NCI-H1048 (cell line): ENCODE data around the gene ANKRD35.
"Not testable (repeated sequence)": the region's sequence is repeated elsewhere in the genome, so short reads cannot be mapped to it uniquely, and the experiment has no call there.

ENCODE experiments used
- DNase-seq: peaks from one replicate; lab custom pipeline; 2025; lab: John Stamatoyannopoulos, UW

ANKRD35 gene

DNA sequence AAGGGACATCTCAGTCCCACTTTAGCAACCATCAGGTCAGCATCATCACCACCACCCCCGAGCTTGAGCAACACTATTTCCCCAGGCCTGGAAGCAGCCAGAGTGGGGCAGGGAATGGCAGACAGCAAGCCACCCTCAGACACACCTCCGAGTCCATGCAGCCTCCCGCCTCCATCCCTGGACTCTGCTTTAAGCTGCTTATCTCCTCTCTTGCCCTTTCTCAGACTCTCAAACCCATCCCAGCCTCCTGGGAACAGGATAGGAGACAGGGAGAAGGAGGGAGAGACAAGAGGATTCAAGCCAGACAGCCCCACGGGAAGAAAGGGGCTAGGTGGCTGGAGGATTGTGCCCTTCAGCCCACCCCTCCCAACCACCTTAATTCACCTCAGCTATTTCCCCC, 28.5 kb downstream of the ANKRD35 start:
- DNase-seq, result no peak

DNA sequence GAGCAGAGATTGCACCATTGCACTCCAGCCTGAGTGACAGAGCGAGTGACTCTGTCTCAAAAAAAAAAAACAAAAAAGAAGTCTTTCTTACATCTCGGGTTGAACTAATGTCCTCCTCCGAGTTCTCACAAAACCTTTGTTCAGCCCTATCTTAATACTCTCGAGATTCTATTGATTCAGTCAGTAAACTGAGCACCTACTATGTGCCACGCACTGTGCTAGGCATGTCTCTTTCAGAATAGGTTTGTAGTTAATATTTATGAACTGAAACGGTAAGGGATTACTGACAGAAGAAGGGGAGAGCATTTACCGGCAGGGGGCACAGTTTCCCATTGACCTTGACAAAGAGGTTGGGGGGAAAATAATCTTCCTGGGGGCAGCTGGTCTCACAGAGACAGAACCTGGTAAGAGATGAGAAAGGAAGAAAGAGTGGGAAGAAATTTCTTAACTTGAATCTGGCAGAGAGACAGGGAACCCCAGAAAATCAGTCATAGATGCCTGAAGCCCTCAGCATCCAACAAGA, 30.2 kb downstream of the ANKRD35 start:
- no peak for DNase-seq

- no peak for DNase-seq
These were observed 36.1 kb downstream of the ANKRD35 start for GRCh38 chr1:145849356-145850160.

- no peak for DNase-seq
These were observed 37.8 kb downstream of the ANKRD35 start for GRCh38 chr1:145847827-145848226.

DNA sequence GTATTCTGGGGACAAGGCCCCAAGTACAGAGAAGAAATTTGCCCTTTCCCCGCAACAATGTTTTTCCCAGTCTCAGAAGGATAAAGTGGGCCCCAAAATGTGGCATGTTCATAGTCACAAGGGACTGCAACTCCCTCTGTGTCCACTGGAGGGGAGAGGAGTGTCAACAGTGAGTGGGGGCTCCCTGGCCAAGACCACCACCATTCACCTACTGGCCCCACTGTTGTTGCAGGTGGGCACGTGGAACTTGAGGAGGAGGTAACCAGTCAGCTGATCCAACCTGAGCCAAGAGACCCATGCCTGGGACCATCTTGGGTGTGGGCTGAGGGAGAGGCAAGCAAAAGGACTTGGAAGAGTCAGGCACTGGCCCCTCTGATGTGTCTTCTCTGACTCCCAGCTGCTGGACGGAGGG, 39.5 kb downstream of the ANKRD35 start:
- DNase-seq, result no peak

- peak; percentile 63 for DNase-seq
These were observed 40.0 kb downstream of the ANKRD35 start, which contains the start of gene NUDT17 for GRCh38 chr1:145845514-145846161. Gene NUDT17 (plus strand): TSS chr1:145845630. CDS start chr1:145845641, 11 bp downstream.

- no peak for DNase-seq
These were observed 40.5 kb downstream of the ANKRD35 start for GRCh38 chr1:145845144-145845513.

DNA sequence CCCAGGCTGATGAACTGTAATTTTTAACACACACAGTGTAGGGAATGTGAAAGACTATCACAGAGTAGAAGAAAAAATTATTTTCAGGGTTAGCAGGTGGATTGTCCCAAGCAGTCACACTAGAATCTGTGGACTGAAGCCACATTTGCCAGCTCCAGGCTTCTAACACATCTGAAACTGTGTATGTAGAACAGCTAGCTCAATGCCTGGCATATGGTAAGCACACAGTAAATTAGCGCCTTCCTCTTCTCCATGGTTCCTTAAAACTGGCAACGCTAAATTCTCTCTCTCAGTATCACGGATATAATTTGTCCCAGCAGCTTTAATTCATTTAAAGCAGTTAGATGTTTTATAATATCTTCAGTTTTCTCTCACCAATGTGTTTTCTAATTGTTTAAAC, 42.6 kb downstream of the ANKRD35 start:
- DNase-seq, result no peak

GRCh38 chr1:145837656-145838055, 48.0 kb downstream of the ANKRD35 start:
- DNase-seq, result no peak

DNA sequence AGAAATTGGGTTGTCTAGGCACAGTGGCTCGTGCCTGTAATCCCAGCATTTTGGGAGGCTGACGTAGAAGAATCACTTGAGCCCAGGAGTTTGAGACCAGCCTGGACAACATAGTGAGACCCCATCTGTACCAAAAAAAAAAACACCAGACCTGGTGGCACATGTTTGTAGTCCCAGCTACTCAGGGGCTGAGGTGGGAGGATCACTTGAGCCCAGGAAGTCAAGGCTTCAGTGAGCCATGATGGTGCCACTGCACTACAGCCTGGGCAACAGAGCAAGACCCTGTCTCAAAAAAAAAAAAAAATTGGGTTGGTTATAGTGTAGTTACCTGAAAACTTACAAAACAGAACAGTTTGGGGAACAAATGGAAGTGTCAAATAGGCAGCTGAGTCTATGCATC, 54.9 kb downstream of the ANKRD35 start:
- DNase-seq, result not testable (repeated sequence)

GRCh38 chr1:145828367-145829026, 57.2 kb downstream of the ANKRD35 start:
- no peak for DNase-seq

GRCh38 chr1:145827966-145828365, 57.7 kb downstream of the ANKRD35 start:
- no peak for DNase-seq

DNA sequence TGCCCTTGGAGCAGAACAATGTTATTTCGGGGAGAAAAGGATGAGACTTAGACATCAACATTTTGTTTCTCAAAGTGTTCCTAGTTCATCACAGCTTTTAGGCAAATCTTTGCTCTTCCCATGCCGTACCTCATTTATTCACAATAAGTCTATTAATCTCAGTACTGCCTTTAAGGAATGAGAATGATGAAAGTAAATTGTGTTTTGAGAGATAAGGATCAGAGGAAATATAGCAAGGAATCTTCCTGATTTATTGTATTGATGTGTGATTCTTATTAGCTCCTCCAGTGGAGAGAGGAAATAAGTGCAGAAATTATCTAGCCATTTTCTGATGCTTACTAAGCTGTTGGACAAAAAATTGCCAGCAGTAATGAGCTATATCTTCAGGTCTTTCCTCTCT, 59.6 kb downstream of the ANKRD35 start:
- DNase-seq, result no peak

DNA sequence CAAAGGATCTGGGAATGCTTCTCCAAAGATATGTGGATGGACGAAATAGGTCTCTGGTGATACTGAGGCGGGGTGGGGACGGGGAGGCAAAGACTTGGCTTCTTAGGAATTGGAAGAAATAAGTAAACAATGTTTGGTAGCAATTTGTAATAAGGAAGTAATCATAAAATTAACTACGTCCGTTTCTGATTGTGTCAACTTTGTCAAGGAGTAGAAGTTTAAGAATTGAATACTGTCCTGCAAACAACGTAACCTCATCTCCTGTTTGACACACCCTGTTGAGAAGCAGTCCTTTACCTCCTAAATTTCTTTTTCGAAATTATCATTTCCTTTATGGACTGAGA, 61.2 kb downstream of the ANKRD35 start:
- DNase-seq, result no peak

DNA sequence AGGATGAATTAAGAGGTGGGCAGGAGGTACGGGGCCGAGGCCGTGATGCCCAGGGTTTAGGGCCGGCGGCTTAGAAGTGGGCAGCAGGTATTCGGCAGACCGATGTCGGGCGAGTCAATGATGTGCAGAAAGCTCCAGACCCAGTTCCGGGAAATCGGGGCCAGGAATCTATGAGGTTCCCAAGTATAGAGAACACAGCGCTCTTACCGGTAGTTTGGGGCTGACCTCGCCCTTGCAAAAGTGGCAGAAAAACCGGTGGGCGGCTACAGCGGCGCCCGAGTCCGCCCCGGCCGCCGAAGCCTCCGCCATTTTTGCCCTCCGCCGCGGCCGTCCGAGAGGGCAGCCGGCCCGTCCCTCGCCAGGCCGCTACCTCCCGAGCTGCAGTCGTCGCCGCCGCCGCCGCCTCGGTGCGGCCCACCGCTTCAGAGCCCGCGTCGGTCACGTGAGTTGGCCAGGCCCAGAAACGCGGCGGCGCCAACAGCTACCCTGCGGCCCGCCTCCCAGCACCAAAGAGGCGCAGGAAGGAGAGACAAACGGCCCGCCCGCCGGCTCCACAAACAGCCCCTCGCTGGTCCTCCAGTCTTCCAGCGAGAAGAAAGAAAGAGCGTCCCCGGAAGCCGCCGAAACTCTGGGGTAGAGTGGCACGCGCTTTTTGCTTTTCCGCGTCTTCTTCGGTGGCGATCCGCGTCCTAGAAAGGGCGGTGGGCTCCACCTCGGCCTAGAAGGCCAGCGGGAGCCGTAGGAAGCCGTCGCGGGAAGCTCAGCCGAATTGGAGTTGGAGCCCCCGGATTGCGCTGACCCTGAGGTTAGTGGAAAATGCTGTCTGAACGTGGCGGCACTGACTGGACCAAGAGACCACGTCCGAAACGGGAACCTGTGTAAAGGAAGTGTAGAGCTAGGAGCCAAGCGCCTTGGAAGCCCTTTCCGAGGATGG, 61.8 kb downstream of the ANKRD35 start, which contains the start of the genes POLR3C and RNF115:
POLR3C (plus strand) TSS at position 636 of the 934 bp plus-strand sequence. CDS start 1,577 bp downstream, outside the sequence.
RNF115 (minus strand) TSS at position 531 of the 934 bp plus-strand sequence; CDS start at position 309, 222 bp downstream.
- DNase-seq, result peak; percentile 86

DNA sequence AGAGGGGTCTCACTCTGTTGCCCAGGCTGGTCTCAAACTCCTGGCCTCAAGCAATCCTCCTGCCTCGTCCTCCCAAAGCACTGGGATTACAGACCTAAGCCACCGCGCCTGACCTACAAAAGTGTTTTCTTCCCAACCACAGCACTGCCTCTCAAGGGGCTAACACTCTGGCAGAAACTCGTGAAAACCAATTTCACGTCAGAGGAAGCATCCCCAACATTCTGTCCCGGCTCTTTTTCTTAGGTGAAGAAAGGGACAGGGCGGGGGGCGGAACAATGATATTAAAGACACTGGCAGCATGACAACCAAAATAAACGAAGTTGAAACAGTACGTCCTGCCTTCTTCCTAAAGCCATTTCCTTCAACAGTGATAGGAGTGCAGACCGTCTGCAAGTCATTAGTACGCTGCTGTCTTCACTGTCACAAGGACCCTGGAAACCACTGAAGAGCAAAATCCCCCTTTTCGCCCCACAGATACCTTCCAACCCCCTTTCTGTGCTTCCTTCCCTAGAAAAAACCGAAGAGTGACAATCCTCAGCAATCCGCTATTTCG, 62.8 kb downstream of the ANKRD35 start:
- not testable (repeated sequence) for DNase-seq

GRCh38 chr1:145818095-145818494, 67.6 kb downstream of the ANKRD35 start:
- DNase-seq, result not testable (repeated sequence)
